ENCODE results near the gene OGDHL.
A peak's percentile ranks its signal among the peaks of the same experiment; 100 is the strongest.
"Not testable (repeated sequence)": the region's sequence is repeated elsewhere in the genome, so short reads cannot be mapped to it uniquely, and the experiment has no call there.

The OGDHL gene

DNA sequence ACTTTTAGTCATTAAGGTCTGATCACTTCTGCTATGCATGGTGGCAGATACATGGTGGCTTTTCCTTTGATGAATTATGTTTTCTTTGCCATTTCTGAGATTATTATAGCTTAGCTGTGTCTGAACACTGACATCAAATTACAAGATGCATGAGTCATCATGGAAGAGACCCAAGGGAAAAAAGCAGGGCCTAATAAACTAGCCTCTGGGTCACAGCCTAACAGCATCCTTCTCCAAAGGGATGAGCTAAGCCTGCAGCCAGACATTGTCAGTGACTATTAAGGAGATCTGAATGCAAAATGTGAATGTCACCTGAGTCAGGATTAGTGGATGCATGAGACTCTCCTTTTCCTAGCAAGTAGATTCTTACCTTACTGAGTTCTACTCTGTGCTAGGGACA lies 19.1 kb upstream of the OGDHL start:
- DNase-seq, result no peak

DNA sequence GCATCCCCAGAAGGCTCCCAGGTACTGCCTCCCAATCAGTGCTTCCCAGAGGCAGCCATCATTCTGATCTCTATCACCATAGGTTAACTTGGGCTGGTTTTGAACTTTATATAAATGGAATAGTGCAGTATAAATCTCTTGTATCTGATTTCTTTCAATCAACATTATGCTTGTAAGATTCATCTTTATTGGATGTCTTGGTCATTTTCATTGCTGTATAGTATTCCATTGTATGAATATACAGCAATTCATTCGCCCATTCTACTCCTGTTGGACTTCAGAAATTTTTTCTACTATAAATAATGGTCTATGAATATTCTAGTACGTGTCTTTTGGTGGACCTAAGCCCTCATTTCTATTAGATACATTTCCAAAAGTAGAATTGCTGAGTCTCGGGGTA lies 16.1 kb upstream of the OGDHL start:
- Histone ChIP-seq H3K4me3 (ENCODE audit: low read length) (no peak overlapping the region), H2BK15ac (replicated peaks; ENCODE audit: low read depth) (no peak overlapping the region), H3K4me1 (ENCODE audit: control insufficient read depth, low read depth, low read length) (no peaks in the 10 kb centered on the region), H3K27me3 (ENCODE audit: insufficient read depth, low read length, poor library complexity) (no peaks in the 10 kb centered on the region), H2BK5ac (ENCODE audit: low read length) (no peak overlapping the region), H3K23ac (ENCODE audit: low read length) (no peak overlapping the region), H3K27ac (ENCODE audit: low read depth, low read length) (no peak overlapping the region), H3K4me2 (ENCODE audit: low read length) (no peak overlapping the region), H3K79me2 (ENCODE audit: control insufficient read depth, insufficient read depth, low read length) (no peaks in the 10 kb centered on the region), H4K8ac (ENCODE audit: low read depth, low read length) (no peak overlapping the region), H3K79me1 (ENCODE audit: low read length) (no peaks in the 10 kb centered on the region), H3K18ac (ENCODE audit: low read length) (no peak overlapping the region), H3K9ac (ENCODE audit: low read length) (no peak overlapping the region), H2BK120ac (ENCODE audit: low read depth, low read length) (no peak overlapping the region), H3K56ac (ENCODE audit: low read length) (no peak overlapping the region), H3K36me3 (ENCODE audit: control insufficient read depth, insufficient read depth, low read length) (no peaks in the 10 kb centered on the region), H2AK5ac (ENCODE audit: low read length) (no peak overlapping the region), H3K4ac (ENCODE audit: low read depth, low read length) (no peak overlapping the region), H4K5ac (ENCODE audit: low read length) (no peak overlapping the region)
- no CpG with 5 or more reads among the region's 3 CpGs for WGBS (ENCODE audit: extremely low coverage, insufficient coverage, low lambda C conversion rate)
- no peak for DNase-seq

More for the DNA sequence above, 19.1 kb upstream of the OGDHL start:
- Histone ChIP-seq H3K23ac (ENCODE audit: low read length) (no peak overlapping the region), H3K4me1 (ENCODE audit: control insufficient read depth, low read depth, low read length) (no peaks in the 10 kb centered on the region), H3K27ac (ENCODE audit: low read depth, low read length) (no peak overlapping the region), H3K18ac (ENCODE audit: low read length) (no peak overlapping the region), H3K27me3 (ENCODE audit: insufficient read depth, low read length, poor library complexity) (no peaks in the 10 kb centered on the region), H3K79me1 (ENCODE audit: low read length) (no peaks in the 10 kb centered on the region), H3K56ac (ENCODE audit: low read length) (no peak overlapping the region), H3K36me3 (ENCODE audit: control insufficient read depth, insufficient read depth, low read length) (no peaks in the 10 kb centered on the region), H2BK120ac (ENCODE audit: low read depth, low read length) (no peak overlapping the region), H3K4me3 (ENCODE audit: low read length) (no peak overlapping the region), H3K4me2 (ENCODE audit: low read length) (no peak overlapping the region), H4K8ac (ENCODE audit: low read depth, low read length) (no peak overlapping the region), H3K9ac (ENCODE audit: low read length) (no peak overlapping the region), H3K4ac (ENCODE audit: low read depth, low read length) (no peak overlapping the region), H3K79me2 (ENCODE audit: control insufficient read depth, insufficient read depth, low read length) (no peaks in the 10 kb centered on the region), H4K5ac (ENCODE audit: low read length) (no peak overlapping the region), H2BK5ac (ENCODE audit: low read length) (no peak overlapping the region), H2BK15ac (replicated peaks; ENCODE audit: low read depth) (no peak overlapping the region), H2AK5ac (ENCODE audit: low read length) (no peak overlapping the region)

DNA sequence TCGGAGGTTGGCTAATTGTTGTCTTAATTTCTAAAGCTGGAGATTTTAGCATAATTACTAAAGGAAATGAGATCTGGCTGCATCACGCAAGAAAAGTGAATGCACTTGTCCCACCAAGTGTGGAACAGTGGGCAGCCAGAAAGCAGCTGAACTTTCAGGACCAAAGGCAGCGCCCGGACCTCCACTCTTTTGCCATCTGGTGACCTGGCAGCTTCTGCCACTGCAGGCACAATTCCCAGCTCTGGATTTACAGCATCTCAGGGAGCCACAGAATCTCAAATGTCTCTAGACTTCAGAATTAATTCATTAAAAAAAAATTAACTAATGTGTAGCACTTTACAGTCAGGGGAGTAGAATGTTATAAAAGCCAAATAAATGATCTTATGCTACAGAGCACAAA lies 14.7 kb upstream of the OGDHL start:
- Histone ChIP-seq H3K27ac (ENCODE audit: low read depth, low read length) (no peak overlapping the region), H3K36me3 (ENCODE audit: control insufficient read depth, insufficient read depth, low read length) (no peaks in the 10 kb centered on the region)
- no CpG with 5 or more reads among the region's 4 CpGs for WGBS (ENCODE audit: extremely low coverage, insufficient coverage, low lambda C conversion rate)

DNA sequence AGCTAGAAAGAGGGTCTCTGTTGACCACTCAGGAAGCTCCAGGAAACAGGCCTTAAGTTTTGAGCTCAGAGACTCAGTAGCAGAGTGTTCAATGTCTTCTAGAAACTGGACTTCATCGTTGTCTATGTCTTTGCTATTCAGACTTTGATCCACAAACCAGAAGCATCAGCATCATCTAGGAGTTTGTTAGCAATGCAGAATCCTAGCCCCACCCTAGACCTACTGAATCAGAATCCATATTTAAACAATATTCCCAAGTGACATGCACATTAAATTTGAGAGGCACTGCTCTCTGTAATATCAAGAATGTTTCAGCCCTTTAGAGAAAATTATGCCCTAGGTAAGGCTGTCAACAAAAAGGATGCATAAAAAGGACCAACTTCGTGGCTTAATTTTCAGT lies 12.9 kb upstream of the OGDHL start:
- H2BK120ac ChIP-seq (ENCODE audit: low read depth, low read length), result no peak overlapping the region
- H3K79me2 ChIP-seq (ENCODE audit: control insufficient read depth, insufficient read depth, low read length), result no peaks in the 10 kb centered on the region
- no peak overlapping the region for H3K4me2 ChIP-seq (ENCODE audit: low read length)
- WGBS (ENCODE audit: extremely low coverage, insufficient coverage, low lambda C conversion rate), result no CpG with 5 or more reads among the region's 2 CpGs
- H2BK15ac ChIP-seq (replicated peaks; ENCODE audit: low read depth), result no peak overlapping the region
- H4K8ac ChIP-seq (ENCODE audit: low read depth, low read length), result no peak overlapping the region
- no peak overlapping the region for H3K18ac ChIP-seq (ENCODE audit: low read length)
- no peak overlapping the region for H2BK5ac ChIP-seq (ENCODE audit: low read length)
- H3K27ac ChIP-seq (ENCODE audit: low read depth, low read length), result no peak overlapping the region
- no peak overlapping the region for H3K56ac ChIP-seq (ENCODE audit: low read length)
- H3K9ac ChIP-seq (ENCODE audit: low read length), result no peak overlapping the region
- no peak overlapping the region for H2AK5ac ChIP-seq (ENCODE audit: low read length)
- no peak overlapping the region for H3K23ac ChIP-seq (ENCODE audit: low read length)
- no peaks in the 10 kb centered on the region for H3K4me1 ChIP-seq (ENCODE audit: control insufficient read depth, low read depth, low read length)
- H3K79me1 ChIP-seq (ENCODE audit: low read length), result no peaks in the 10 kb centered on the region
- no peak overlapping the region for H4K5ac ChIP-seq (ENCODE audit: low read length)
- H3K4me3 ChIP-seq (ENCODE audit: low read length), result no peak overlapping the region
- no peak for DNase-seq
- H3K4ac ChIP-seq (ENCODE audit: low read depth, low read length), result no peak overlapping the region
- H3K36me3 ChIP-seq (ENCODE audit: control insufficient read depth, insufficient read depth, low read length), result no peaks in the 10 kb centered on the region
- H3K27me3 ChIP-seq (ENCODE audit: insufficient read depth, low read length, poor library complexity), result no peaks in the 10 kb centered on the region

More for the DNA sequence above, 14.7 kb upstream of the OGDHL start:
- Histone ChIP-seq H3K23ac (ENCODE audit: low read length) (no peak overlapping the region), H2BK5ac (ENCODE audit: low read length) (no peak overlapping the region), H3K4ac (ENCODE audit: low read depth, low read length) (no peak overlapping the region), H3K56ac (ENCODE audit: low read length) (no peak overlapping the region), H3K18ac (ENCODE audit: low read length) (no peak overlapping the region), H4K8ac (ENCODE audit: low read depth, low read length) (no peak overlapping the region), H4K5ac (ENCODE audit: low read length) (no peak overlapping the region), H3K4me3 (ENCODE audit: low read length) (no peak overlapping the region), H2BK120ac (ENCODE audit: low read depth, low read length) (no peak overlapping the region), H3K9ac (ENCODE audit: low read length) (no peak overlapping the region), H3K79me1 (ENCODE audit: low read length) (no peaks in the 10 kb centered on the region), H3K79me2 (ENCODE audit: control insufficient read depth, insufficient read depth, low read length) (no peaks in the 10 kb centered on the region), H3K4me2 (ENCODE audit: low read length) (no peak overlapping the region), H2AK5ac (ENCODE audit: low read length) (no peak overlapping the region), H3K27me3 (ENCODE audit: insufficient read depth, low read length, poor library complexity) (no peaks in the 10 kb centered on the region), H3K4me1 (ENCODE audit: control insufficient read depth, low read depth, low read length) (no peaks in the 10 kb centered on the region), H2BK15ac (replicated peaks; ENCODE audit: low read depth) (no peak overlapping the region)
- DNase-seq, result no peak

DNA sequence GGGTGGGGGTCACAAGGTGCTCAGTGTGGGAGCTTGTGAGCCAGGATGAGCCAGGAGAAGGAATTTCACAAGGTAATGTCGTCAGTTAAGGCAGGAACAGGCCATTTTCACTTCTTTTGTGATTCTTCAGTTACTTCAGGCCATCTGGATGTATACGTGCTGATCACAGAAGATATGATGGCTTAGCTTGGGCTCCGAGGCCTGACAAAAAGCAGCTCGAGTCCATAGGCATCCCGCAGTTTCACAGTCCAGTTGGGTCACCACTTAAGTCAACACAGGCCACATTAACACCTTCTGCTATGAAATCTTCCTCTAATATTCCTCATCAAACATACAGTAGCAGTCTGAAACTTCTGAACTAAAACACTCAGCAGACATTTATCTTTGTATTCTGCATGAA lies 10.8 kb upstream of the OGDHL start:
- not testable (repeated sequence) for H3K4me1 ChIP-seq (ENCODE audit: control insufficient read depth, low read depth, low read length); H2AK5ac ChIP-seq (ENCODE audit: low read length); H3K79me2 ChIP-seq (ENCODE audit: control insufficient read depth, insufficient read depth, low read length); H3K79me1 ChIP-seq (ENCODE audit: low read length); H3K36me3 ChIP-seq (ENCODE audit: control insufficient read depth, insufficient read depth, low read length); H3K4me3 ChIP-seq (ENCODE audit: low read length); H3K18ac ChIP-seq (ENCODE audit: low read length); H3K27me3 ChIP-seq (ENCODE audit: insufficient read depth, low read length, poor library complexity); H2BK15ac ChIP-seq (replicated peaks; ENCODE audit: low read depth); H3K23ac ChIP-seq (ENCODE audit: low read length); H3K4me2 ChIP-seq (ENCODE audit: low read length); H4K5ac ChIP-seq (ENCODE audit: low read length); H2BK120ac ChIP-seq (ENCODE audit: low read depth, low read length); H3K9ac ChIP-seq (ENCODE audit: low read length); H3K56ac ChIP-seq (ENCODE audit: low read length); H4K8ac ChIP-seq (ENCODE audit: low read depth, low read length); H2BK5ac ChIP-seq (ENCODE audit: low read length); H3K4ac ChIP-seq (ENCODE audit: low read depth, low read length); H3K27ac ChIP-seq (ENCODE audit: low read depth, low read length)
- no CpG with 5 or more reads among the region's 5 CpGs for WGBS (ENCODE audit: extremely low coverage, insufficient coverage, low lambda C conversion rate)
- DNase-seq, result peak; percentile 54

DNA sequence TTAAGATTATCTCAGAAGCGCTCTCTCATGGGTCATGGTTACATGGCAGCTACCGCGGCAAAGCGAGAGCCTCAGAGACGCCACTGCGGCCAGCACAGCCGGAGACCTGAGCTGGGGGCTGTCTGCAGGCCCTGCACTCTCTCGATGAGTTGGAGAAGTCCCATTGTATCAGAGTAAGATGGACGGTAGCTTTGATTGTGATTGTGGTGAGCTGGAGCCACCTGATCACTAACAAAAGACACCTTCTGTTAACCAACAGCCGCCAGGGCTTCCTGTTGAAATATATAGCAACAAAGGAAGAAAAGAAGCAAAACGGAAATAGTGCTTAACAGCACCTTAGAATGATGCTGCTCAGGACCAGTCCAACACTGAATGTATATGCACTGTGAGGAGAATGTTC lies 8.9 kb upstream of the OGDHL start:
- not testable (repeated sequence) for H2AK5ac ChIP-seq (ENCODE audit: low read length); H4K5ac ChIP-seq (ENCODE audit: low read length); DNase-seq; H3K56ac ChIP-seq (ENCODE audit: low read length); H3K4me3 ChIP-seq (ENCODE audit: low read length); H3K4me2 ChIP-seq (ENCODE audit: low read length); H3K4ac ChIP-seq (ENCODE audit: low read depth, low read length); H3K9ac ChIP-seq (ENCODE audit: low read length); H3K27ac ChIP-seq (ENCODE audit: low read depth, low read length); H2BK5ac ChIP-seq (ENCODE audit: low read length); H3K18ac ChIP-seq (ENCODE audit: low read length); H3K79me2 ChIP-seq (ENCODE audit: control insufficient read depth, insufficient read depth, low read length); H3K36me3 ChIP-seq (ENCODE audit: control insufficient read depth, insufficient read depth, low read length); H3K4me1 ChIP-seq (ENCODE audit: control insufficient read depth, low read depth, low read length); H3K79me1 ChIP-seq (ENCODE audit: low read length); H3K27me3 ChIP-seq (ENCODE audit: insufficient read depth, low read length, poor library complexity); H2BK120ac ChIP-seq (ENCODE audit: low read depth, low read length); H4K8ac ChIP-seq (ENCODE audit: low read depth, low read length); H3K23ac ChIP-seq (ENCODE audit: low read length); H2BK15ac ChIP-seq (replicated peaks; ENCODE audit: low read depth)
- no CpG with 5 or more reads among the region's 11 CpGs for WGBS (ENCODE audit: extremely low coverage, insufficient coverage, low lambda C conversion rate)
